ENCODE measurements around the gene MRPS27. TPM values are rescaled to one million over a fixed set of nuclear protein-coding genes. Genes with fewer than 3 reads are reported as not detected.

Gene MRPS27
- total RNA-seq, 1 donor from 2014 or later, result 57.7 TPM

DNA sequence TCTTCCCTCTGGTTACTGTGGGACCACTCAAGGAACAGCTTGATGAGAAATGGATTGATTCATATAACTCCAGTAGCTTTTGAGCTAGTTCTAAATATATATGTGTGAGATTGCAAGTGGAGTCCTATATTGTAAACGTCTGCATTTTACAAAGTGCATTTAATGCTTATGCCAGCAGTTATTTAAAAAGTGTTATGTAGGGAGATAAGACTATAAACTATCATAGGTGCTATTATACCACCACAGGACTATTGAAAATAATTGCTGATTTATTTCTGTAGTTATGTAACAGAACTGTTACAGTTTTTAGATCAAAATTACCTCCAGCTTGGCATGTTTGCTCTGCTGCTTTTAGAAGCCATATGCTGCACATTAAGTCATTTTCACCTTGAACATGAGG, 36.3 kb upstream of the MRPS27 start:
- TF ChIP-seq, protein P1, sequence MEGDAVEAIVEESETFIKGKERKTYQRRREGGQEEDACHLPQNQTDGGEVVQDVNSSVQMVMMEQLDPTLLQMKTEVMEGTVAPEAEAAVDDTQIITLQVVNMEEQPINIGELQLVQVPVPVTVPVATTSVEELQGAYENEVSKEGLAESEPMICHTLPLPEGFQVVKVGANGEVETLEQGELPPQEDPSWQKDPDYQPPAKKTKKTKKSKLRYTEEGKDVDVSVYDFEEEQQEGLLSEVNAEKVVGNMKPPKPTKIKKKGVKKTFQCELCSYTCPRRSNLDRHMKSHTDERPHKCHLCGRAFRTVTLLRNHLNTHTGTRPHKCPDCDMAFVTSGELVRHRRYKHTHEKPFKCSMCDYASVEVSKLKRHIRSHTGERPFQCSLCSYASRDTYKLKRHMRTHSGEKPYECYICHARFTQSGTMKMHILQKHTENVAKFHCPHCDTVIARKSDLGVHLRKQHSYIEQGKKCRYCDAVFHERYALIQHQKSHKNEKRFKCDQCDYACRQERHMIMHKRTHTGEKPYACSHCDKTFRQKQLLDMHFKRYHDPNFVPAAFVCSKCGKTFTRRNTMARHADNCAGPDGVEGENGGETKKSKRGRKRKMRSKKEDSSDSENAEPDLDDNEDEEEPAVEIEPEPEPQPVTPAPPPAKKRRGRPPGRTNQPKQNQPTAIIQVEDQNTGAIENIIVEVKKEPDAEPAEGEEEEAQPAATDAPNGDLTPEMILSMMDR (IDR thresholded peaks at IDR 0.05), result no peak
- peaks cover 21% of the 10 kb centered on the region for H3K4me1 Mint-ChIP-seq (ENCODE audit: unreplicated experiment)
- H3K27me3 Mint-ChIP-seq (ENCODE audit: unreplicated experiment), result no peaks in the 10 kb centered on the region
- H3K36me3 Mint-ChIP-seq (ENCODE audit: unreplicated experiment), result peaks cover 26% of the 10 kb centered on the region
- no peak for DNase-seq (ENCODE audit: extremely low spot score, unreplicated experiment)
- H3K27ac Mint-ChIP-seq (ENCODE audit: unreplicated experiment), result no peak overlapping the region
- H3K4me3 Mint-ChIP-seq (ENCODE audit: unreplicated experiment), result no peak overlapping the region
- no peaks in the 10 kb centered on the region for H3K9me3 Mint-ChIP-seq (ENCODE audit: unreplicated experiment)

DNA sequence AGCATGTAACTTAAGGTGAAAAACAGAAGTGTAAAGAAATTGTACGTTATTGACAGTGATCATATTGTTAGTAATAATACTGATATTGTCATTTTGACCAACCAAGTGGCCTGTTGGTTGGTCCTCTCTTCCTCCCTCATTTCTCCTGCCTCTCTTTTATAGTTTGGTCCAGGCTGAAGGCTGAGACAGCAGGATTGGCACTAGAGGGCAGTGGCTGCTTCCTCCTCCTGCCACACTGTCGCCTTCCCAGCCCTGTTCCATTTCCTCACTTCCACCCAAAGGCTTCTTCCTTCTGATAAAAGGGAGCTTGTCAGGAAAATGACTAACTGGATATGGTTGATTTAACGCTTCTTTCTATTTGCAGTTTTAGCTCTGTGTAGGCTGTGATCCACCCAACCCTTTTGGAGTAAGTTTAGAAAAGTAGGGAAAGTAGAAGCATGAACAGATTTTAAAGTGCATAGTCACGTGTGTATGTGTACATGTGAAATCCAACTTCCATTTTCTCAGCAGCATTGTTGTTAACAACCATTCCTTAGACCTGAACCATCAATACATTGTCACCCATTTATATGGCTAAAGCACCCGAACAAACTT, 35.8 kb upstream of the MRPS27 start:
- Mint-ChIP-seq H3K4me3 (ENCODE audit: unreplicated experiment) (no peak overlapping the region), H3K9me3 (ENCODE audit: unreplicated experiment) (no peaks in the 10 kb centered on the region), H3K36me3 (ENCODE audit: unreplicated experiment) (peaks cover 24% of the 10 kb centered on the region), H3K4me1 (ENCODE audit: unreplicated experiment) (peaks cover 21% of the 10 kb centered on the region), H3K27me3 (ENCODE audit: unreplicated experiment) (no peaks in the 10 kb centered on the region), H3K27ac (ENCODE audit: unreplicated experiment) (no peak overlapping the region)
- TF ChIP-seq, protein P1 (IDR thresholded peaks at IDR 0.05), result peak; percentile 75
- no peak for DNase-seq (ENCODE audit: extremely low spot score, unreplicated experiment)

DNA sequence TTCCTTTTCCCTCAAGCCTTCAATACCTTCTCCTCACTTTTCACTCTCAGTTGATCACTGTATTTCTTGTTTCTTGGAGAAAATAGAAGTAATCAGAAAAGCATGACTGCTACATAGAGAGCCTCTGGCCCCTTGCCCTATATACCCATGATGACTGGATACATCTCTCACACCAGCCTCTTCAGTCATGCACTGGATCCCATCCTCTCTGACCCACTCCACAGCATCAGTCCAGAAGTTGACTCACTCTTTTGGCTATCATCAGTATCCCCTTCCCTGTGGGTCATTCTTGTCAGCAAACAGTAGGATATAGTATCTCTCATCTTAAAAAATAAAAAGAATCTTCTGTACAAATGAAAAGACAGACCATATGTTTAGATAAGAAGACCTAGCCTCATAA, 33.0 kb upstream of the MRPS27 start:
- TF ChIP-seq, protein P1 (IDR thresholded peaks at IDR 0.05), result no peak
- peaks cover 29% of the 10 kb centered on the region for H3K4me1 Mint-ChIP-seq (ENCODE audit: unreplicated experiment)
- no peak overlapping the region for H3K4me3 Mint-ChIP-seq (ENCODE audit: unreplicated experiment)
- DNase-seq (ENCODE audit: extremely low spot score, unreplicated experiment), result no peak
- no peaks in the 10 kb centered on the region for H3K27me3 Mint-ChIP-seq (ENCODE audit: unreplicated experiment)
- H3K9me3 Mint-ChIP-seq (ENCODE audit: unreplicated experiment), result no peaks in the 10 kb centered on the region
- peak overlapping the region; percentile 45 for H3K27ac Mint-ChIP-seq (ENCODE audit: unreplicated experiment)
- peaks cover 6% of the 10 kb centered on the region for H3K36me3 Mint-ChIP-seq (ENCODE audit: unreplicated experiment)

DNA sequence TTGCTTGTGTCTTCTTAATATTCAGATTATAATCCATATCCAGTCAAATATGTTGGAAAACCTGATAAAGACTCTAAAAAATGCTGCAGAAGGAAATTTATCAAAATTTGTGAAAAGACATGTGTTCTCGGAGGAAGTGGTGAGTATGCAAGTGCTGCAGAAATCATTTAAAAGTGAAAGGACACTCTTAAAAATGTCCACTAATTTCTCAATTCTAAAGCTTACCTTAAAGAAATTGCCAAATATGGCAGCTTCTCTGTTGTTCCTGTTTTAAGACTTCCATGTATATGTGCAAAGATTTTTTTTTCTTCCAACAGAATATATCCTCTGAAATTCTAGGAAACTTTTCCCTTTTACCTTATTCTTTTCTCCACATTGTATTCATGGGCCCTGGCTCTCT, 32.6 kb upstream of the MRPS27 start:
- TF ChIP-seq, protein P1 (IDR thresholded peaks at IDR 0.05), result no peak
- DNase-seq (ENCODE audit: extremely low spot score, unreplicated experiment), result no peak
- H3K27me3 Mint-ChIP-seq (ENCODE audit: unreplicated experiment), result no peaks in the 10 kb centered on the region

DNA sequence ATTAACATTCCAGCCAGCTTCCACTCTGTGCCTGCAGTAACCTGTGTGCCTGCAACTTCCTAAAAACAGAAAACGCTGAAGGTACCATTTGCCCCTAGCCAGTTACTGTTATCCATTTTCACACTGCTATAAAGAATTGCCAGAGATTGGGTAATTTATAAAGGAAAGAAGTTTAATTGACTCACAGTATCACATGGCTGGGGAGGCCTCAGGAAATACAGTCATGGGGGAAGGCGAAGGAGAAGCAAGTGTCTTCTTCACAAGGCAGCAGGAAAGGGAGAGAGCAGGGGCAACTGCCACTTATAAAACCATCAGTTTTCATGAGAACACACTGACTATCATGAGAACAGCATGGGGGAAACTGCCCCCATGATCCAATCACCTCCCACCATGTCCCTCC, 31.3 kb upstream of the MRPS27 start:
- DNase-seq (ENCODE audit: extremely low spot score, unreplicated experiment), result no peak
- Mint-ChIP-seq H3K27me3 (ENCODE audit: unreplicated experiment) (no peaks in the 10 kb centered on the region), H3K9me3 (ENCODE audit: unreplicated experiment) (no peaks in the 10 kb centered on the region), H3K4me3 (ENCODE audit: unreplicated experiment) (no peak overlapping the region), H3K4me1 (ENCODE audit: unreplicated experiment) (peaks cover 41% of the 10 kb centered on the region), H3K27ac (ENCODE audit: unreplicated experiment) (no peak overlapping the region), H3K36me3 (ENCODE audit: unreplicated experiment) (peaks cover 8% of the 10 kb centered on the region)
- TF ChIP-seq, protein P1 (IDR thresholded peaks at IDR 0.05), result no peak

More for the DNA sequence above, 32.6 kb upstream of the MRPS27 start:
- Mint-ChIP-seq H3K36me3 (ENCODE audit: unreplicated experiment) (peaks cover 5% of the 10 kb centered on the region), H3K4me3 (ENCODE audit: unreplicated experiment) (no peak overlapping the region), H3K9me3 (ENCODE audit: unreplicated experiment) (no peaks in the 10 kb centered on the region), H3K27ac (ENCODE audit: unreplicated experiment) (peak overlapping the region; percentile 45), H3K4me1 (ENCODE audit: unreplicated experiment) (peaks cover 33% of the 10 kb centered on the region)

Measured in osteocyte (in vitro differentiated cells).